ENCODE measurements around the gene DLGAP1. TPM values are rescaled to one million over a fixed set of nuclear protein-coding genes. Genes with fewer than 3 reads are reported as not detected.
"Not testable (repeated sequence)": the region's sequence is repeated elsewhere in the genome, so short reads cannot be mapped to it uniquely, and the experiment has no call there.

DLGAP1 gene
- total and polyA plus RNA-seq, 10 of the 15 experiments (the other 5 are each of a cell fraction or from before 2014, with no cell fraction given): 0.23 to 27.6 (median 1.9) TPM

GRCh38 chr18:3583873-3584247 lies 871.2 kb downstream of the DLGAP1 start:
- ChIA-PET SMC1A (ENCODE audit: uncharacterized antibody, unreplicated experiment) (interaction anchor here (0.9 to 4.1 kb wide), 6 partner anchors 8 to 130 kb away, joined by 4 to 52 read pairs (median 28); no protein-coding TSS in a partner anchor), RAD21 (ENCODE audit: unreplicated experiment) (interaction anchor here (0.7 to 3.2 kb wide), 7 partner anchors 11 to 135 kb away, joined by 3 to 36 read pairs (median 5); no protein-coding TSS in a partner anchor), POLR2A (interaction anchor here (0.5 to 3.3 kb wide), 3 partner anchors 12 to 136 kb away, joined by 3 to 16 read pairs (median 5); no protein-coding TSS in a partner anchor), CTCF (interaction anchor here (2.9 to 4.3 kb wide), 4 partner anchors 12 to 301 kb away, joined by 26 to 79 read pairs (median 30); no protein-coding TSS in a partner anchor)
- H3K4me1 ChIP-seq (ENCODE audit: control insufficient read depth, insufficient read depth, low read length): peaks cover 30% of the 10 kb centered on the region
- H3K9me3 ChIP-seq (replicated peaks; ENCODE audit: control insufficient read depth, insufficient read depth, low read length): peaks cover 3% of the 10 kb centered on the region; the same call in 2 of the 3 replicates
- intact Hi-C loops (cut with micrococcal nuclease; ENCODE audit: unreplicated experiment): no loop called here
- FAIRE-seq (no peak), ATAC-seq (no peak), DNase-seq (ENCODE audit: low read depth, low spot score) (no peak)
- TF ChIP-seq TAF1 (IDR thresholded peaks at IDR 0.05; ENCODE audit: borderline replicate concordance, low read depth, low read length): no peak
- no peak for TF ChIP-seq YY1 (IDR thresholded peaks at IDR 0.05; ENCODE audit: low read depth, low read length)
- no peak for TF ChIP-seq PKNOX1 (IDR thresholded peaks at IDR 0.05)
- TF ChIP-seq SMC3 (IDR thresholded peaks at IDR 0.05; ENCODE audit: borderline replicate concordance, low read length): no peak
- no peak for TF ChIP-seq NR2C1 (IDR thresholded peaks at IDR 0.05)
- TF ChIP-seq ZNF217 (IDR thresholded peaks at IDR 0.05): no peak
- no peak for TF ChIP-seq EED (IDR thresholded peaks at IDR 0.05; ENCODE audit: low read depth)
- TF ChIP-seq SP1 (IDR thresholded peaks at IDR 0.05; ENCODE audit: low read depth, low read length): no peak
- no peak for TF ChIP-seq ATF7 (IDR thresholded peaks at IDR 0.05; ENCODE audit: low read depth)
- no peak overlapping the region for H3K27ac ChIP-seq (ENCODE audit: control insufficient read depth, insufficient read depth)
- no peak overlapping the region for H3K4me3 ChIP-seq
- H3K36me3 ChIP-seq (ENCODE audit: control insufficient read depth in 2 of 2, insufficient read depth in 2 of 2, low read length in 1 of 2): no peaks in the 10 kb centered on the region; a peak in 1 of 4 replicates
- no TSS peak for BruUV-seq (replicated peaks)
- WGBS (ENCODE audit: insufficient coverage, insufficient replicate concordance, low lambda C conversion rate, missing lambda C conversion rate): 59% methylated on average over 7 of the region's 7 CpGs
- no peaks in the 10 kb centered on the region for H3K79me2 ChIP-seq (ENCODE audit: control insufficient read depth, insufficient read depth, low read length)
- no peaks in the 10 kb centered on the region for H3K27me3 ChIP-seq (replicated peaks in 1 of 2; ENCODE audit: control insufficient read depth in 2 of 2, insufficient read depth in 2 of 2, low read length in 1 of 2)
- H4K20me1 ChIP-seq (ENCODE audit: control insufficient read depth, insufficient read depth): no peaks in the 10 kb centered on the region
- no peak overlapping the region for H3K9ac ChIP-seq (ENCODE audit: control insufficient read depth, insufficient read depth, low read length)
- no peak overlapping the region for H2AFZ ChIP-seq (ENCODE audit: control insufficient read depth, low read depth, low read length)
- H3K4me2 ChIP-seq (ENCODE audit: control insufficient read depth, insufficient read depth): no peak overlapping the region
- in situ Hi-C loops (cut with MboI): no loop called here

- peaks cover 30% of the 10 kb centered on the region for H3K4me1 ChIP-seq (ENCODE audit: control insufficient read depth, insufficient read depth, low read length)
- ATAC-seq; H2AFZ ChIP-seq (ENCODE audit: control insufficient read depth, low read depth, low read length); H3K4me3 ChIP-seq; H3K9me3 ChIP-seq (replicated peaks; ENCODE audit: control insufficient read depth, insufficient read depth, low read length); H3K27ac ChIP-seq (ENCODE audit: control insufficient read depth, insufficient read depth); H3K9ac ChIP-seq (ENCODE audit: control insufficient read depth, insufficient read depth, low read length); H3K4me2 ChIP-seq (ENCODE audit: control insufficient read depth, insufficient read depth); BruUV-seq (replicated peaks); FAIRE-seq; H3K27me3 ChIP-seq (replicated peaks in 1 of 2; ENCODE audit: control insufficient read depth in 2 of 2, insufficient read depth in 2 of 2, low read length in 1 of 2); H4K20me1 ChIP-seq (ENCODE audit: control insufficient read depth, insufficient read depth); H3K36me3 ChIP-seq (ENCODE audit: control insufficient read depth in 2 of 2, insufficient read depth in 2 of 2, low read length in 1 of 2); H3K79me2 ChIP-seq (ENCODE audit: control insufficient read depth, insufficient read depth, low read length); intact Hi-C loops (cut with micrococcal nuclease; ENCODE audit: unreplicated experiment); DNase-seq (ENCODE audit: low read depth, low spot score); in situ Hi-C loops (cut with MboI): not testable (repeated sequence)
- CTCF ChIA-PET: interaction anchor here (2.9 to 4.3 kb wide), 4 partner anchors 12 to 301 kb away, joined by 26 to 79 read pairs (median 30); no protein-coding TSS in a partner anchor
- POLR2A ChIA-PET: interaction anchor here (0.5 to 3.3 kb wide), 3 partner anchors 13 to 136 kb away, joined by 3 to 16 read pairs (median 5); no protein-coding TSS in a partner anchor
- SMC1A ChIA-PET (ENCODE audit: uncharacterized antibody, unreplicated experiment): interaction anchor here (0.7 to 4.1 kb wide), 6 partner anchors 12 to 301 kb away, joined by 3 to 52 read pairs (median 28); no protein-coding TSS in a partner anchor
- 67% methylated on average over 7 of the region's 7 CpGs for WGBS (ENCODE audit: insufficient coverage, insufficient replicate concordance, low lambda C conversion rate, missing lambda C conversion rate)
- RAD21 ChIA-PET (ENCODE audit: unreplicated experiment): interaction anchor here (0.7 to 3.2 kb wide), 5 partner anchors 11 to 135 kb away, joined by 3 to 36 read pairs (median 27); no protein-coding TSS in a partner anchor
Measured at GRCh38 chr18:3583106-3583872, 871.8 kb downstream of the DLGAP1 start.
